ENCODE data around the gene PHF19. TPM values are rescaled to one million over a fixed set of nuclear protein-coding genes. Genes with fewer than 3 reads are reported as not detected.

Gene PHF19
- polyA plus RNA-seq, 3 donors, result 12.6 to 61.0 (median 12.7) TPM

DNA sequence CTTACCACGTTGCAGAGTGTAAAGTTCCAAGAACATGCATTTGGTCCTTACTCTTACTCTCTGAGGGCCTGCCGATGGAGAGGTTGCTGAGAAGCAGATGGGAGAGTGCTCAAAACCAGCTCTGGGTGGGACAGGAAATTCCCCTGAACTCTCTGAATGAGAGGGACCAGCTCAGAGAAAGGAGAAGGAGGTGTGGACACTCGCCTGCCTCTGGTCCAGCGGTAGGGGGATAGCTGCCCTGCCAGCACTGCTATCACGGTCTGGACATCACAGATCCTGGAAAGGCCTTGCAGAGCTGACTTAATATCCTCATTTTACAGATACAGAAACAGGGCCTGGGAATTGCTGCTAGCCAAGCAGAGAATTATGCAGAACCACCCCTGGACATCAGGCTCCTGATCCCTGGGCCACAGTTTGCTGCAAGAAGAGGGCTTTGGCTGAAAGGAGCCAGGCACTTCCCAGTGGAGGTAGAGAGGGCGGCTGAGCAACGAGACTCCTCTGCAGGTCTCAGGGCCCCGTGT lies 44.7 kb upstream of the PHF19 start:
- Mint-ChIP-seq H3K27ac (peak overlapping the region in 2 of 7 donors; percentile 5 to 54), H3K27me3 (ENCODE audit: low read depth in 3 of 3) (no peaks in the 10 kb centered on the region), H3K4me3 (no peak overlapping the region), H3K9me3 (peaks cover 0 to 6% (median 2%) of the 10 kb centered on the region in 7 donors), H3K4me1 (peaks cover 20% of the 10 kb centered on the region), H3K36me3 (peaks cover 14 to 17% of the 10 kb centered on the region in 2 donors)
- TF ChIP-seq, protein P1, sequence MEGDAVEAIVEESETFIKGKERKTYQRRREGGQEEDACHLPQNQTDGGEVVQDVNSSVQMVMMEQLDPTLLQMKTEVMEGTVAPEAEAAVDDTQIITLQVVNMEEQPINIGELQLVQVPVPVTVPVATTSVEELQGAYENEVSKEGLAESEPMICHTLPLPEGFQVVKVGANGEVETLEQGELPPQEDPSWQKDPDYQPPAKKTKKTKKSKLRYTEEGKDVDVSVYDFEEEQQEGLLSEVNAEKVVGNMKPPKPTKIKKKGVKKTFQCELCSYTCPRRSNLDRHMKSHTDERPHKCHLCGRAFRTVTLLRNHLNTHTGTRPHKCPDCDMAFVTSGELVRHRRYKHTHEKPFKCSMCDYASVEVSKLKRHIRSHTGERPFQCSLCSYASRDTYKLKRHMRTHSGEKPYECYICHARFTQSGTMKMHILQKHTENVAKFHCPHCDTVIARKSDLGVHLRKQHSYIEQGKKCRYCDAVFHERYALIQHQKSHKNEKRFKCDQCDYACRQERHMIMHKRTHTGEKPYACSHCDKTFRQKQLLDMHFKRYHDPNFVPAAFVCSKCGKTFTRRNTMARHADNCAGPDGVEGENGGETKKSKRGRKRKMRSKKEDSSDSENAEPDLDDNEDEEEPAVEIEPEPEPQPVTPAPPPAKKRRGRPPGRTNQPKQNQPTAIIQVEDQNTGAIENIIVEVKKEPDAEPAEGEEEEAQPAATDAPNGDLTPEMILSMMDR (IDR thresholded peaks at IDR 0.05), result no peak
- H3K4me2 ChIP-seq (replicated peaks; ENCODE audit: extremely low read depth, low read length, poor library complexity, severe bottlenecking), result no peak overlapping the region
- WGBS (ENCODE audit: insufficient coverage), result 83% methylated on average over 2 of the region's 8 CpGs
- H3K27ac ChIP-seq (ENCODE audit: low read depth in 1 of 2, low read length in 2 of 2), result no peak overlapping the region
- no peak overlapping the region for H3K4me3 ChIP-seq (replicated peaks in 1 of 3; ENCODE audit: low read depth in 2 of 3, low read length in 3 of 3)
- no peaks in the 10 kb centered on the region for H3K9me3 ChIP-seq (replicated peaks in 1 of 2; ENCODE audit: control insufficient read depth in 1 of 2, insufficient read depth in 1 of 2, low read length in 2 of 2)
- no peak for DNase-seq
- intact Hi-C loops (cut with micrococcal nuclease), result no loop called here
- H3K9ac ChIP-seq (ENCODE audit: insufficient read depth, low read length, poor library complexity, severe bottlenecking), result no peak overlapping the region
- no peaks in the 10 kb centered on the region for H4K20me1 ChIP-seq (ENCODE audit: insufficient read depth, low read length)
- peaks cover 13 to 15% of the 10 kb centered on the region in 2 donors for H3K4me1 ChIP-seq (ENCODE audit: control insufficient read depth in 1 of 2, insufficient read depth in 2 of 2, low read length in 2 of 2)
- no peaks in the 10 kb centered on the region for H3K79me2 ChIP-seq (ENCODE audit: insufficient read depth, low read length)
- H3K27me3 ChIP-seq (ENCODE audit: control insufficient read depth in 2 of 2, insufficient read depth in 2 of 2, low read length in 2 of 2), result no peaks in the 10 kb centered on the region
- no peak overlapping the region for H2AFZ ChIP-seq (ENCODE audit: insufficient read depth, low read depth, low read length, poor library complexity, severe bottlenecking)
- H3K36me3 ChIP-seq (replicated peaks in 1 of 2; ENCODE audit: control insufficient read depth in 1 of 2, insufficient read depth in 2 of 2, low read length in 2 of 2), result no peaks in the 10 kb centered on the region

DNA sequence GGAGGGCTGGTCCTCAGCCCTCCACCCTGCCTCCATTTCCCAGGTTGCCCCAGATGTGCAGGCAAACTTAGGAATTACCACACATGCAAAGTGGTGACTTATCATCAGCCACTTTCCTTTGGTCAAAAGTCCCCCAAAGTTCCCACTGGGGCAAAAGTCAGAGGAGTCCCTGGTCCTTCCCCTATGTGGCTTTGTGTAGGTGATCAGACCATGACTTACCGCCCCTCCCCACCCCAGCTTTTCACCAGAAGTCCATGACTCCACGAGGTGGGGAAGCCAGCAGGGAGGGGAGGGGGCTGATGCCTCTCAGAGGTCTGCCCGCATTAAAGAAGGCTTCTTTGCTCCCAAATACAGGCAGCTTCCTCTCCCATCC lies 43.8 kb upstream of the PHF19 start:
- no peaks in the 10 kb centered on the region for H3K36me3 ChIP-seq (replicated peaks in 1 of 2; ENCODE audit: control insufficient read depth in 1 of 2, insufficient read depth in 2 of 2, low read length in 2 of 2)
- peaks cover 0 to 6% (median 2%) of the 10 kb centered on the region in 7 donors for H3K9me3 Mint-ChIP-seq
- peaks cover 11% of the 10 kb centered on the region for H3K4me1 Mint-ChIP-seq
- H3K4me2 ChIP-seq (replicated peaks; ENCODE audit: extremely low read depth, low read length, poor library complexity, severe bottlenecking), result no peak overlapping the region
- H3K36me3 Mint-ChIP-seq, result peaks cover 15 to 17% of the 10 kb centered on the region in 2 donors
- H3K4me1 ChIP-seq (ENCODE audit: control insufficient read depth in 1 of 2, insufficient read depth in 2 of 2, low read length in 2 of 2), result peaks cover 4 to 6% of the 10 kb centered on the region in 2 donors
- no peaks in the 10 kb centered on the region for H4K20me1 ChIP-seq (ENCODE audit: insufficient read depth, low read length)
- intact Hi-C loops (cut with micrococcal nuclease), result no loop called here
- H3K27ac Mint-ChIP-seq, result peak overlapping the region in 2 of 7 donors; percentile 31 to 33
- TF ChIP-seq, protein P1 (IDR thresholded peaks at IDR 0.05), result no peak
- no peak overlapping the region for H2AFZ ChIP-seq (ENCODE audit: insufficient read depth, low read depth, low read length, poor library complexity, severe bottlenecking)
- DNase-seq, result peak in 1 of 3 donors; percentile 86
- WGBS (ENCODE audit: insufficient coverage), result no CpG with 5 or more reads among the region's 3 CpGs
- H3K27me3 ChIP-seq (ENCODE audit: control insufficient read depth in 2 of 2, insufficient read depth in 2 of 2, low read length in 2 of 2), result no peaks in the 10 kb centered on the region
- no peak overlapping the region for H3K4me3 Mint-ChIP-seq
- no peak overlapping the region for H3K27ac ChIP-seq (ENCODE audit: low read depth in 1 of 2, low read length in 2 of 2)
- no peaks in the 10 kb centered on the region for H3K9me3 ChIP-seq (replicated peaks in 1 of 2; ENCODE audit: control insufficient read depth in 1 of 2, insufficient read depth in 1 of 2, low read length in 2 of 2)
- H3K9ac ChIP-seq (ENCODE audit: insufficient read depth, low read length, poor library complexity, severe bottlenecking), result no peak overlapping the region
- no peaks in the 10 kb centered on the region for H3K79me2 ChIP-seq (ENCODE audit: insufficient read depth, low read length)
- H3K4me3 ChIP-seq (replicated peaks in 1 of 3; ENCODE audit: low read depth in 2 of 3, low read length in 3 of 3), result no peak overlapping the region
- H3K27me3 Mint-ChIP-seq (ENCODE audit: low read depth in 3 of 3), result no peaks in the 10 kb centered on the region
